ENCODE measurements around the gene HEPH. TPM values are rescaled to one million over a fixed set of nuclear protein-coding genes. Genes with fewer than 3 reads are reported as not detected.
"Not testable (repeated sequence)": the region's sequence is repeated elsewhere in the genome, so short reads cannot be mapped to it uniquely, and the experiment has no call there.

HEPH gene
- total RNA-seq, 1 donor from 2014 or later: 4.1 TPM

GRCh38 chrX:66221856-66222255 is 57.8 kb downstream of the HEPH start:
- DNase-seq (ENCODE audit: low read depth in 2 of 2): no peak

DNA sequence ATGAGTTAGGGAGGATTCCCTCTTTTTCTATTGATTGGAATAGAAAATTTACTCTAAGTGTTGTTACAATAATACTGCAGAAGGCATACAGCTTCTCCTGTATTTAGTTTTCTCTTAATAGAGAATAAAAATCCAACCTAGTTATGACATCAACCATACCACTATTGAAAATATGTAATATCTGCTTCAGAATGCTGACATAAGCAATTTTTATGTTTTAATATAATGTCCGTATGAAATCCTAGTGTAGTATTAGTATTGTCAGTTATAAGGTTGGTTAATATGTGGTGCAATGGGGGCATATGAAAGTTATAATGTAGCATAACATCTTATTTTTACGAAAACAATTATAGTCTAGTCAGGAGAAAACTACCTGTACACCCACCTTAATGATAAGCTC is 68.2 kb downstream of the HEPH start:
- no peak for DNase-seq (ENCODE audit: low read depth in 2 of 2)

- DNase-seq (ENCODE audit: low read depth in 2 of 2): no peak
Measured at GRCh38 chrX:66233209-66233608, 69.2 kb downstream of the HEPH start.

DNA sequence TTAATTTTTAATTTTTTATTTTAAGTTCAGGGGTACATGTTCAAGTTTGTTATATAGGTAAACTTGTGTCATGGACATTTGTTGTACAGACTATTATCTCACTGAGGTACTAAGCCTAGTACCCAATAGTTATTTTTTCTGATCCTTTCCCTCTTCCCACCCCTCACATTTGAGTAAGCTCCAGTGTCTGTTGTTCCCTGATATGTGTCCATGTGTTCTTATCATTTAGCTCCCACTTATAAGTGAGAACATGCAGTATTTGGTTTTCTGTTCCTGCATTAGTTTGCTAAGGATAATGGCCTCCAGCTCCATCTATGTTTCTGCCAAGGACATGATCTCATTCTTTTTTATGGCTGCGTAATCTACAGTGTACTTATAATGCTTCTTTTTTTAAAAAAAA is 69.9 kb downstream of the HEPH start:
- DNase-seq (ENCODE audit: low read depth in 2 of 2): not testable (repeated sequence)

DNA sequence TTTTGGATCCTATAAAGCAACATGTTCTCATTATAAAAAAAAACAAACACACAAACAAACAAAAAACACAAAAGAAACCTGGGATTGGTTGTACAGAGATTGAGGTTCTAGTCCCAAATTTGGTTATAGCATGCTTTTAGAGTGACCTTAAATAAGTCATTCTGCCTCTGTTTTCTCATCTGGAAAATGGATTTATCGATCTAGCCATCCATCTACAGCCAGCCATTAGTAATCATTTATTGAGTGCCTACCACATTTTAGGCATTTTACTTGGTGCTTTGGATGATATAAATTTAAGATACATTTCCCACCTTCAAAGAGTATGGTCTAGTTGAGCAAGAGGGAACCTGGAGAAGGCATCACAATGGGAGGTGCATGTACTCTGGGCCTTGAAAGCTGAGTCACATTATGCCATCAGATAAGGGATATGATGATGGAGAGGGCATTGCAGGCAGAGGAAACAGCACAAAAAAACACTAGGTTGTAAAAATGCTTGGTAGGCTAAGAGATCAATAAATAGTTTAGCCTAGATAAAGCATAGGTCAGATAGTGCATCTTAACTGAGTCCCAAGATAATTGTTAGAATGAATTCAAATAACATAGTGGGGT is 91.4 kb downstream of the HEPH start:
- DNase-seq (ENCODE audit: low read depth in 2 of 2): no peak

DNA sequence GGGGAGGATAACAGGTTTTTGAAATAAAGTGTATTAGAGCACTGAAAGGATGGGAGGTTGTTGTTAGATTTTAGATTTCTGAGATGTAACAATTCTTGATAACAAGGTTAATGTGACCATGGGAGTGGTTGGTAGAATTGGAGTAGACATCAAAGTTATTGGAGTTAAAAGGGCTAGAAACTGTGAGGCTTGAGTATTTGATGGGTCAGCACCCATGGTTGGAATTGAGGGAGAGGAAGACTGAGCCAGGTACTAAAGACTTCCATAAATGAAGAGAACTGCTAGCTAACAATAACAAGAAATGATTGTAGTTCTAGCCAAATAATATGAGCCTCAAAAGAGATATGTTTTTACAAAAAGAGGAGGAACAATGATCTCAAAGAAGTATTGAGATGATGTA is 98.8 kb downstream of the HEPH start:
- DNase-seq (ENCODE audit: low read depth in 2 of 2): no peak

Other genes starting within 250 kb of the HEPH start
- not detected in 2 replicates for gene VSIG4, start 124.2 kb upstream of the HEPH start, total RNA-seq

Data from dermis microvascular lymphatic vessel endothelial cell (primary cell).